NCI-H2227 treated with DMSO at 0.1 percent for 48 hours (cell line): Measurements from ENCODE around the gene FAIM2.

Source experiments
- DNase-seq: peaks from one replicate; lab custom pipeline; 2025; lab: John Stamatoyannopoulos, UW

FAIM2 gene

GRCh38 chr12:49939707-49940106 is 36.0 kb upstream of the FAIM2 start:
- no peak for DNase-seq

GRCh38 chr12:49939307-49939706 is 35.6 kb upstream of the FAIM2 start:
- no peak for DNase-seq

GRCh38 chr12:49937639-49938300 is 34.1 kb upstream of the FAIM2 start:
- DNase-seq = no peak

- DNase-seq = no peak
These were observed 33.2 kb upstream of the FAIM2 start for GRCh38 chr12:49936925-49937324.

- DNase-seq = no peak
These were observed 30.8 kb upstream of the FAIM2 start for GRCh38 chr12:49934505-49934904.

- no peak for DNase-seq
These were observed 30.1 kb upstream of the FAIM2 start for GRCh38 chr12:49933796-49934195.

- no peak for DNase-seq
These were observed 28.9 kb upstream of the FAIM2 start for GRCh38 chr12:49932533-49933130.

- DNase-seq = no peak
These were observed 28.3 kb upstream of the FAIM2 start for GRCh38 chr12:49932023-49932422.

GRCh38 chr12:49930515-49931288 is 27.0 kb upstream of the FAIM2 start:
- no peak for DNase-seq

- DNase-seq = no peak
These were observed 25.9 kb upstream of the FAIM2 start for GRCh38 chr12:49929581-49929980.

GRCh38 chr12:49928471-49928870 is 24.8 kb upstream of the FAIM2 start:
- no peak for DNase-seq

GRCh38 chr12:49925433-49926204 is 21.9 kb upstream of the FAIM2 start:
- no peak for DNase-seq

- DNase-seq = no peak
These were observed 21.0 kb upstream of the FAIM2 start for GRCh38 chr12:49924628-49925246.

- no peak for DNase-seq
These were observed 20.3 kb upstream of the FAIM2 start for GRCh38 chr12:49923880-49924556.

- DNase-seq = no peak
These were observed 19.4 kb upstream of the FAIM2 start for GRCh38 chr12:49923035-49923644.

GRCh38 chr12:49922349-49923034 is 18.8 kb upstream of the FAIM2 start:
- DNase-seq = no peak

- DNase-seq = no peak
These were observed 18.2 kb upstream of the FAIM2 start for GRCh38 chr12:49921936-49922335.

GRCh38 chr12:49921299-49921698 is 17.6 kb upstream of the FAIM2 start:
- no peak for DNase-seq

- DNase-seq = no peak
These were observed 17.2 kb upstream of the FAIM2 start for GRCh38 chr12:49920915-49921286.

- no peak for DNase-seq
These were observed 16.7 kb upstream of the FAIM2 start for GRCh38 chr12:49920241-49920914.
